Fibroblast of lung (primary cell): ENCODE data around the gene CD69.

Experiments
- EZH2 ChIP-seq: IDR thresholded peaks from 2 replicates; pipeline ENCODE4 v1.5.1; 2012; ENCODE audit warnings: low read length, control low read depth, mild to moderate bottlenecking; ENCODE audit errors: missing control alignments
- TF ChIP-seq, protein P1 (sequence below), 2 donors: IDR thresholded peaks in 1 of 2; conservative IDR thresholded peaks in 1 of 2; 1 replicate in 1 of 2; 2 replicates in 1 of 2; pipeline ENCODE4 v1.5.1; 2011 to 2012; ENCODE audit warnings: low read length in 2 of 2, control low read depth in 1 of 2, inconsistent platforms in 1 of 2, low read depth in 1 of 2, mild to moderate bottlenecking in 1 of 2

DNA sequence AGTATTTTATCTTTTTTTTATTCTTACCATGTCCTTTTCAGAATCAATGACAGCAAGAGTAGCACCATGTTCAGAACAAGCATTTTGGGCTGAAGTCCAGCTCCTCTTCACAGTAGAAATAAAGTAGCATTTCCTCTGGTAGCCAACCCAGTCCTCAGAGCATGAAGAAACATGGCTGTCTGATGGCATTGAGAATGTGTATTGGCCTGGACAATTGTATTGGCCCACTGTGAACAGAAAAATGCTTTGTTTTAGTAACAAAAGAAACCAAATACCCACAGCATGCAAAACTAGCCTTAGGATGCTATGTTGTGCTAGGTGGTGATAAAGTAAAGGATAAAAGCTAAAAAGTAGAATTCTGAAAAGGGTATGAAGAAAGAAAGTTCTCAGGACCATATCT lies 5.7 kb downstream of the CD69 start:
- TF ChIP-seq, protein P1, sequence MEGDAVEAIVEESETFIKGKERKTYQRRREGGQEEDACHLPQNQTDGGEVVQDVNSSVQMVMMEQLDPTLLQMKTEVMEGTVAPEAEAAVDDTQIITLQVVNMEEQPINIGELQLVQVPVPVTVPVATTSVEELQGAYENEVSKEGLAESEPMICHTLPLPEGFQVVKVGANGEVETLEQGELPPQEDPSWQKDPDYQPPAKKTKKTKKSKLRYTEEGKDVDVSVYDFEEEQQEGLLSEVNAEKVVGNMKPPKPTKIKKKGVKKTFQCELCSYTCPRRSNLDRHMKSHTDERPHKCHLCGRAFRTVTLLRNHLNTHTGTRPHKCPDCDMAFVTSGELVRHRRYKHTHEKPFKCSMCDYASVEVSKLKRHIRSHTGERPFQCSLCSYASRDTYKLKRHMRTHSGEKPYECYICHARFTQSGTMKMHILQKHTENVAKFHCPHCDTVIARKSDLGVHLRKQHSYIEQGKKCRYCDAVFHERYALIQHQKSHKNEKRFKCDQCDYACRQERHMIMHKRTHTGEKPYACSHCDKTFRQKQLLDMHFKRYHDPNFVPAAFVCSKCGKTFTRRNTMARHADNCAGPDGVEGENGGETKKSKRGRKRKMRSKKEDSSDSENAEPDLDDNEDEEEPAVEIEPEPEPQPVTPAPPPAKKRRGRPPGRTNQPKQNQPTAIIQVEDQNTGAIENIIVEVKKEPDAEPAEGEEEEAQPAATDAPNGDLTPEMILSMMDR (conservative IDR thresholded peaks at IDR 0.05 in 1 of 2, IDR thresholded peaks at IDR 0.05 in 1 of 2; ENCODE audit: low read depth in 1 of 2, low read length in 2 of 2), result no peak
- TF ChIP-seq EZH2, result no peak
